ENCODE results near the gene ROBO1.

DNA sequence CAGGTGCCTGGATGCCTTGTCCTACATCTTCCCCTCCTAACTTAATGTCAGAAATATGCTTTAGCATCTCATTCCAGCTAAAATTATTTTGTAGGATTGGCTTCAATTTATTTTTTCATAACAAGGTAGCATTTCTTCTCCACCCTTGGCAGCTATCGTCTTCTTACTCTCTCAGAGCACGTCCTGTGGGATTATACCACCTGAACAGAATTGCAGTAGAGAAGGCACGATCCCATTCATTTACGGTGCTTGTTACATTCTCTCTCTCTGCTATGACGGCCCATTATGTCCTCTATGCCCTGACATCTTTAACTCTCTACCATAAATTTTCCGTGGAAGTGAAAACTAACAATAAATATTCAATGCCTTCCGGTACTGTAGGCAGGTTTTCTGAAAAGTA is 103.3 kb downstream of the ROBO1 start:
- TF ChIP-seq HCFC1 (IDR thresholded peaks at IDR 0.05; ENCODE audit: low read depth, low read length) = no peak
- TF ChIP-seq ATF1 (CRISPR knock-in tag; IDR thresholded peaks at IDR 0.05) = no peak
